ENCODE measurements around the gene PLPP3. TPM values are rescaled to one million over a fixed set of nuclear protein-coding genes. Genes with fewer than 3 reads are reported as not detected.
"Not testable (repeated sequence)": the region's sequence is repeated elsewhere in the genome, so short reads cannot be mapped to it uniquely, and the experiment has no call there.

PLPP3 gene
- total RNA-seq, 4 donors from 2014 or later, result 33.6 to 113 (median 67.1) TPM

DNA sequence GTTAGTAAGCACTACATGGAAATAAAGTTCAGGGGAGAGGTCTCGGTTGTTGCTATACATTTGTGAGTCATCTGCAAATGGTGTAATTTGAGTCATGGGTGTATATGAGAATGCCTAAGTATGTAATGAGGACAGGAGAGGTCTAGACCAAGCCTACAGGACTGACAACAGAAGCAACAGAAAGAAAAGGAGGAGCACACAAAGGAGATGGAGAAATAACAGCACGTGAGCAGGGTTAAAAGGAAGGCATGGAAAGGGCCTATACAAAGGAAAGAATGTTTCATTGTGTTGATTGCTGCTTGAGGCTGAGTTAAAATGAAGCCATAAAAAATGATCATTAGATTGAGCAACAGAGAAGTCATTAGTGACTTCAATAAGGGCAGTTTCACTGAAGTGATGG is 37.8 kb upstream of the PLPP3 start:
- no peak for TF ChIP-seq POLR2A (IDR thresholded peaks at IDR 0.05)
- TF ChIP-seq, protein P1, sequence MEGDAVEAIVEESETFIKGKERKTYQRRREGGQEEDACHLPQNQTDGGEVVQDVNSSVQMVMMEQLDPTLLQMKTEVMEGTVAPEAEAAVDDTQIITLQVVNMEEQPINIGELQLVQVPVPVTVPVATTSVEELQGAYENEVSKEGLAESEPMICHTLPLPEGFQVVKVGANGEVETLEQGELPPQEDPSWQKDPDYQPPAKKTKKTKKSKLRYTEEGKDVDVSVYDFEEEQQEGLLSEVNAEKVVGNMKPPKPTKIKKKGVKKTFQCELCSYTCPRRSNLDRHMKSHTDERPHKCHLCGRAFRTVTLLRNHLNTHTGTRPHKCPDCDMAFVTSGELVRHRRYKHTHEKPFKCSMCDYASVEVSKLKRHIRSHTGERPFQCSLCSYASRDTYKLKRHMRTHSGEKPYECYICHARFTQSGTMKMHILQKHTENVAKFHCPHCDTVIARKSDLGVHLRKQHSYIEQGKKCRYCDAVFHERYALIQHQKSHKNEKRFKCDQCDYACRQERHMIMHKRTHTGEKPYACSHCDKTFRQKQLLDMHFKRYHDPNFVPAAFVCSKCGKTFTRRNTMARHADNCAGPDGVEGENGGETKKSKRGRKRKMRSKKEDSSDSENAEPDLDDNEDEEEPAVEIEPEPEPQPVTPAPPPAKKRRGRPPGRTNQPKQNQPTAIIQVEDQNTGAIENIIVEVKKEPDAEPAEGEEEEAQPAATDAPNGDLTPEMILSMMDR (IDR thresholded peaks at IDR 0.05), result no peak
- no peak for DNase-seq (ENCODE audit: low spot score in 2 of 2)
- intact Hi-C loops (cut with DNase I; ENCODE audit: low total_unique reads), result no loop called here
- WGBS, 2 donors, result 58 to 68% methylated on average over 2 of the region's 2 CpGs
- H3K4me3 ChIP-seq (ENCODE audit: low read depth, poor library complexity, severe bottlenecking), result no peak overlapping the region

DNA sequence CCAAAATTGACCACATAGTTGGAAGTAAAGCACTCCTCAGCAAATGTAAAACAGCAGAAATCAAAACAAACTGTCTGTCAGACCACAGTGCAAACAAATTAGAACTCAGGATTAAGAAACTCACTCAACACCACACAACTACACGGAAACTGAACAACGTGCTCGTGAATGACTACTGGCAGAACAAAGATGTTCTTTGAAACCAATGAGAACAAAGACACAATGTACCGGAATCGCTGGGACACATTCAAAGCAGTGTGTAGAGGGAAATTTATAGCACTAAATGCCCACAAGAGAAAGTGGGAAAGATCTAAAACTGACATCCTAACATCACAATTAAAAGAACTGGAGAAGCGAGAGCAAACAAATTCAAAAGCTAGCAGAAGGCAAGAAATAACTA is 31.4 kb upstream of the PLPP3 start:
- intact Hi-C loops (cut with DNase I; ENCODE audit: low total_unique reads), result not testable (repeated sequence)
- WGBS, 2 donors, result 87 to 92% methylated on average over 6 of the region's 6 CpGs

DNA sequence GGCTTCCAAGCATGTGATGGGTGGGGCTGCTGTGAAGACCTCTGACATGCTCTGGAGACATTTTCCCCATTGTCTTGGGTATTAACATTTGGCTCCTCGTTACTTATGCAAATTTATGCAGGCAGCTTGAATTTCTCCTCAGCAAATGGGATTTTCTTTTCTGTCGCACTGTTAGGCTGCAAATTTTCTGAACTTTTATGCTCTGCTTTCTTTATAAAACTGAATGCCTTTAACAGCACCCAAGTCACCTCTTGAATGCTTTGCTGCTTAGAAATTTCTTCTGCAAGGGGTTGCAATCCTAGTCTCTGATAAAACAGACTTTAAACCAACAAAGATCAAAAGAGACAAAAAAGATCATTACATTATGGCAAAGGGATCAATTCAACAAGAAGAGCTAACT is 30.7 kb upstream of the PLPP3 start:
- intact Hi-C loops (cut with DNase I; ENCODE audit: low total_unique reads); DNase-seq (ENCODE audit: low spot score in 2 of 2); H3K4me3 ChIP-seq (ENCODE audit: low read depth, poor library complexity, severe bottlenecking): not testable (repeated sequence)
- WGBS, 2 donors, result 52 to 73% methylated on average over 2 of the region's 2 CpGs

More for the DNA sequence above, 31.4 kb upstream of the PLPP3 start:
- not testable (repeated sequence) for H3K4me3 ChIP-seq (ENCODE audit: low read depth, poor library complexity, severe bottlenecking); DNase-seq (ENCODE audit: low spot score in 2 of 2)

DNA sequence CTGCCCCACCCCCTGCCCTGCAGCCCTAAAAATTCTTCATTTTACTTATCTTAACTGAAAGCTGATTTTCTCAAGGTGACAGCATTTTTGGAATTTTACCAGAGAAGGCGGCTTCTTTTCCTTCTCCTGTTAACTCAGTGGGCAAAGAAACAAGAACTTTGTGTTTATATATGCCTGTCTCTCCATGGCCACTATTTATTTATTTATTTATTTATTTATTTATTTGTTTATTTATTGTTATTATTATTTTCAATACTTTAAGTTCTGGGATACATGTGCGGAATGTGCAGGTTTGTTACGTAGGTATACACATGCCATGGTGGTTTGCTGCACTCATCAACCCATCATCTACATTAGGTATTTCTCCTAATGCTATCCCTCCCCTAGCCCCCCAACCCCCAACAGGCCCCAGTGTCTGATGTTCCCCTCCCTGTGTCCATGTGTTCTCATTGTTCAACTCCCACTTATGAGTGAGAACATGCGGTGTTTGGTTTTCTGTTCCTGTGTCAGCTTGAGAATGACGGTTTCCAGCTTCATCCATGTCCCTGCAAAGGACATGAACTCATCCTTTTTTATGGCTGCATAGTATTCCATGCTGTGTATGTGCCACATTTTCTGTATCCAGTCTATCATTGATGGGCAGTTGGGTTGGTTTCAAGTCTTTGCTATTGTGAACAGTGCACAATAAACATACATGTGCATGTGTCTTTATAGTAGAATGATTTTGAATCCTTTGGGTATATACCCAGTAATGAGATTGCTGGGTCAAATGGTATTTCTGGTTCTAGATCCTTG is 16.2 kb upstream of the PLPP3 start:
- DNase-seq (ENCODE audit: low spot score in 2 of 2); intact Hi-C loops (cut with DNase I; ENCODE audit: low total_unique reads); H3K4me3 ChIP-seq (ENCODE audit: low read depth, poor library complexity, severe bottlenecking): not testable (repeated sequence)
- 93 to 95% methylated on average over 5 of the region's 5 CpGs for WGBS, 2 donors

DNA sequence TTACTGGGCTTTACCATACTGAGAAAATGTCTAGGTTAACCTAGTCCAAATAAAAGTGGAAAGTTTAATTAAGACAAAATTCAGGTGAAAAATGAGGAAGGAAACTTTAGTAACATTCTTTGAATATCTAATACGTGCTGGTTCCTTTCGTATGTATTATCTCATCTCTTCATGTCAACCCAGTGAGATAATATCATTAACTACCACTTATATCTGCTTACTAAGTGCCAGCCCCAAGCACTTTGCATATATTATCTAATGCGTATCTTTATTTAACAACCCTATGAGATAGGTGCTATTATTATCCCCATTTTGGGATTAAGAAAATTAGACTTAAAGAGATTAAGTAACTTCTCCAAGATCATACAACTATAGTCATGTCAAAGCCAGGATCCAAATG is 12.5 kb upstream of the PLPP3 start:
- no peak overlapping the region for H3K4me3 ChIP-seq (ENCODE audit: low read depth, poor library complexity, severe bottlenecking)
- intact Hi-C loops (cut with DNase I; ENCODE audit: low total_unique reads), result no loop called here
- no peak for DNase-seq (ENCODE audit: low spot score in 2 of 2)
- TF ChIP-seq, protein P1 (IDR thresholded peaks at IDR 0.05), result no peak
- no peak for TF ChIP-seq POLR2A (IDR thresholded peaks at IDR 0.05)
- WGBS, 2 donors, result 37 to 52% methylated on average over 3 of the region's 3 CpGs

DNA sequence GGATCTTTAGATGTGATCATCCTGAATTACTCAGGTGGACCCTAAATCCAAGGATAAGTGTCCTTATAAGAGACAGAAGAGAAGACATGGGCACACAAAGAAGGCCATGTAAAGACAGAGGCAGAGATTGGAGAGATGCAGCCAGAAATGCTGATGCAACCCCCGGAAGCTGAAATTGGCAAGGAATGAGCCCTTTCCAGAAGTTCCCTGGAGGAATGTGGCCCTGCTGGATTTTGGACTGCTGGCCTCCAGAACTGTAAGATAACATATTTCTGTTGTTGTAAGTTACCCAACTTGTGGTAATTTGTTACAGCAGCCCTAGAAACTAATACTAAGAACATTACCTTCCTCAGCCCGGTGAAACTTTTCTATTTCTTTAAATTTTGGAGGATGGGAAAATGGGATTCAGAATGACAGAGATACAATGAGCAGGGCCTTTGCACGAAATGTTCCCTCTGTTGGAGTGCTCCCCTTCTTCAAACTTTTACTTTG is 11.2 kb upstream of the PLPP3 start:
- 73 to 78% methylated on average over 3 of the region's 3 CpGs for WGBS, 2 donors
- no peak overlapping the region for H3K4me3 ChIP-seq (ENCODE audit: low read depth, poor library complexity, severe bottlenecking)
- TF ChIP-seq, protein P1 (IDR thresholded peaks at IDR 0.05), result no peak
- no peak for TF ChIP-seq POLR2A (IDR thresholded peaks at IDR 0.05)
- no peak for DNase-seq (ENCODE audit: low spot score in 2 of 2)
- intact Hi-C loops (cut with DNase I; ENCODE audit: low total_unique reads), result no loop called here

DNA sequence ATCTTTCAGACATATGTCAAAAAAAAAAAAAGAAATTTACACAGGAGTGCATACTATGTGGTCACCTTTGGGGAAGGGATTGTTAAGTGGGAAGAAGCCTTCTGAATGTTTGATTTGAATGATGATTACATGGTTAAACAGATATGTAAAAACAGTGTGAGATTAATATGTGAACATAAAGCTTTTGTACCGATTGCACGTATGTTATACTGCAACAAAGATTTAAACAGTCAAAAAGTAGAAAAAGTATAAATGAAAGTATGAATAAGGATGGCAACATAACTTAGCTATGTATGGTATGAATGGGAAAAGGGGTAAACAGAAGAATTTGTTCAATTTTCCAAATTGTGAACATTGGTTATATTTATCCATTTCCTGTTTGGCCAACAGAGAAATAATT is 10.0 kb upstream of the PLPP3 start:
- DNase-seq (ENCODE audit: low spot score in 2 of 2), result no peak
- intact Hi-C loops (cut with DNase I; ENCODE audit: low total_unique reads), result no loop called here
- H3K4me3 ChIP-seq (ENCODE audit: low read depth, poor library complexity, severe bottlenecking), result no peak overlapping the region
- TF ChIP-seq, protein P1 (IDR thresholded peaks at IDR 0.05), result no peak
- TF ChIP-seq POLR2A (IDR thresholded peaks at IDR 0.05), result no peak
- 91% methylated on average over 2 of the region's 2 CpGs for WGBS, 2 donors

Data from lower leg skin (tissue), 4 donors.